Body of pancreas (tissue), 4 donors: ENCODE data around the gene SNTG2. TPM values are rescaled to one million over a fixed set of nuclear protein-coding genes. Genes with fewer than 3 reads are reported as not detected.

Experiments
- ATAC-seq: fragments of 150-250 bp; one replicate; pipeline ENCODE4 v1.9.1; 2016
- DNase-seq, 4 donors: peaks; one replicate each; pipeline ENCODE4 v3.0.0-alpha.2; 2019
- H3K27ac ChIP-seq, 4 donors: fragments of 200-600 bp; sonication (generic); 1 replicate in 3 of 4; 2 replicates in 1 of 4; pipeline versions ENCODE4 v1.5.1 to v1.6.1; 2016 to 2019; ENCODE audit warnings: mild to moderate bottlenecking in 1 of 4, mixed read lengths in 1 of 4, moderate library complexity in 1 of 4
- H3K27me3 ChIP-seq, 2 donors: fragments of 200-600 bp; sonication (generic); one replicate each; pipeline ENCODE4 v1.6.0; 2016; ENCODE audit warnings: mild to moderate bottlenecking in 1 of 2
- H3K36me3 ChIP-seq, 2 donors: fragments of 200-600 bp; sonication (generic); replicated peaks in 1 of 2; 2 replicates each; pipeline ENCODE4 v1.5.1; 2016; ENCODE audit warnings: low read depth in 2 of 2; ENCODE audit not compliant: insufficient read depth in 1 of 2
- H3K4me1 ChIP-seq: fragments of 200-600 bp; sonication (generic); one replicate; pipeline ENCODE4 v1.6.0; 2016
- H3K4me3 ChIP-seq, 2 donors: fragments of 200-600 bp; sonication (generic); 1 replicate in 1 of 2; 2 replicates in 1 of 2; pipeline ENCODE4 v1.5.1; 2016 to 2019
- H3K9me3 ChIP-seq, 3 donors: fragments of 200-600 bp; sonication (generic); 1 replicate in 2 of 3; 2 replicates in 1 of 3; pipeline ENCODE4 v1.5.1; 2016
- POLR2A ChIP-seq, 3 donors: fragments of 450-650 bp; IDR thresholded peaks; one replicate each; pipeline ENCODE4 v1.6.1; 2016; ENCODE audit warnings: antibody characterized with exemption in 3 of 3, mild to moderate bottlenecking in 2 of 3
- WGBS, 2 donors: methylation state at CpG; one replicate each; pipeline ENCODE4 v1.1.5; 2017; 5-methylcytosine and 5-hydroxymethylcytosine counted together
- intact Hi-C: fragments of 100-400 bp; cut with DNase I; formaldehyde crosslinking; loops from one replicate; pipeline ENCODE4 v1.15.1; 2023
- total RNA-seq, 2 donors: library from RNA; depleted of rRNA; stranded (reverse); fragments of >200 nt; gene quantifications; one replicate each; pipeline ENCODE4 v1.1.0, GENCODE V29; 2016
- TF ChIP-seq, protein P1 (sequence below), 7 experiments: fragments of 450-650 bp in 4 of 7; fragments of 200-600 bp in 3 of 7; sonication (generic) in 3 of 7; IDR thresholded peaks; one replicate each; pipeline ENCODE4 v1.5.1; 2016 to 2019; ENCODE audit warnings: antibody characterized with exemption in 7 of 7

The SNTG2 gene
- total RNA-seq, 2 donors from 2014 or later = 11.9 to 18.7 TPM

DNA sequence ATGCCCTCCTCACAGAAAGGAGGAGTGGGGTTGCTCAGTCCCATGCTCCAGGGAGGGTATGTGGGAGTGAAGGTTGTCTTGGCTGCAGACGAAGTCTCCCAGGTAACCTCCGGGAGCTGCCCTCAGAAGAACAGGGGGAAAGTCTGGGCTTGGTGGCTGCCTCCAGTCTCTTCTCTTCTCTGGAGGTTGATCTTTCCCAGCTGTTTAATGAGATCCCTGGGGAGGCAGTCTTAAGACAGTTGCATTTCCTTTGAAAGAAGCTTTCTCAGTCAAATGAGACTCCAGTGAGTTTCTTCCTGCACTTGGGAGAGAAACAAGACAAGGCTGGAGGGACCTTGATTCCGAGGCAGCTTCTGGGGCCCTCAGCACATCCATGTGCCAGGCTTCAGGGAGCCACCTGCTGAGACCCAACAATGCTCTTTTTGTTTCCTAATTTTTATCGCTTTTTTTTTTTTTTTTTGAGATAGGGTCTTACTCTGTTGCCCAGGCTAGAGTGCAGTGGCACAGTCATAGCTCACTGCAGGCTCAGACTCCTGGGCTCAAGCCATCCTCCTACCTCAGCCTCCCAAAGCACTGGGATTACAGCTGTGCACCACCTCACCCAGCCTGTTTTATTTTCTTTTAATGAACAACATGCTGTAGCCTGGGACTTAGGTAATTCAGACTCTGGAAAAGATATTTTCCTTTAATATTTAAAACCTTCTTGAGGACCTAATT lies 390.9 kb downstream of the SNTG2 start:
- ATAC-seq = no peak
- Histone ChIP-seq H3K4me3 (no peak overlapping the region), H3K9me3 (no peaks in the 10 kb centered on the region), H3K27me3 (no peaks in the 10 kb centered on the region), H3K27ac (no peak overlapping the region), H3K4me1 (no peaks in the 10 kb centered on the region), H3K36me3 (no peaks in the 10 kb centered on the region)
- no peak for TF ChIP-seq POLR2A (IDR thresholded peaks at IDR 0.05)
- TF ChIP-seq, protein P1, sequence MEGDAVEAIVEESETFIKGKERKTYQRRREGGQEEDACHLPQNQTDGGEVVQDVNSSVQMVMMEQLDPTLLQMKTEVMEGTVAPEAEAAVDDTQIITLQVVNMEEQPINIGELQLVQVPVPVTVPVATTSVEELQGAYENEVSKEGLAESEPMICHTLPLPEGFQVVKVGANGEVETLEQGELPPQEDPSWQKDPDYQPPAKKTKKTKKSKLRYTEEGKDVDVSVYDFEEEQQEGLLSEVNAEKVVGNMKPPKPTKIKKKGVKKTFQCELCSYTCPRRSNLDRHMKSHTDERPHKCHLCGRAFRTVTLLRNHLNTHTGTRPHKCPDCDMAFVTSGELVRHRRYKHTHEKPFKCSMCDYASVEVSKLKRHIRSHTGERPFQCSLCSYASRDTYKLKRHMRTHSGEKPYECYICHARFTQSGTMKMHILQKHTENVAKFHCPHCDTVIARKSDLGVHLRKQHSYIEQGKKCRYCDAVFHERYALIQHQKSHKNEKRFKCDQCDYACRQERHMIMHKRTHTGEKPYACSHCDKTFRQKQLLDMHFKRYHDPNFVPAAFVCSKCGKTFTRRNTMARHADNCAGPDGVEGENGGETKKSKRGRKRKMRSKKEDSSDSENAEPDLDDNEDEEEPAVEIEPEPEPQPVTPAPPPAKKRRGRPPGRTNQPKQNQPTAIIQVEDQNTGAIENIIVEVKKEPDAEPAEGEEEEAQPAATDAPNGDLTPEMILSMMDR (IDR thresholded peaks at IDR 0.05) = no peak
- no peak for DNase-seq
- intact Hi-C loops = no loop called here
- 77 to 79% methylated on average over 2 to 4 of the region's 4 CpGs for WGBS, 2 donors

DNA sequence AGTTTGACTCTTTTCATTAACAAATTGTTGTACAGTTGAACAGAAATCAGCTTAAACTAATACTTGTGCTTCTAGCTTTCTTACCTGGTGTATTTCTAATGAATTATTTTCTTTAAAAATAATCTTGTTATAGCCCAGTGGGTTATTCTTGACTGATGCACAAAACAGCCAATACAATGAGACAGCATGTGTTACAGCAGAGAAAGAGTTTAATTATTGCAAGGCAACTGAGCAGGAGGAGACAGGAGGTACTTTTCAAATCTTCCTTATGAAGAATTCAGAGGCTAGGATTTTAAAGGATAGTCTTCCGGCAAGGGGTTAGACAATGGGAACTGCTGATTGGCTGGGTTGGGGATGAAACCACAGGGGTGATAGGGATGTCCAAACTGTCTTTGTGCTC lies 398.1 kb downstream of the SNTG2 start:
- ATAC-seq = no peak
- no peak for DNase-seq

DNA sequence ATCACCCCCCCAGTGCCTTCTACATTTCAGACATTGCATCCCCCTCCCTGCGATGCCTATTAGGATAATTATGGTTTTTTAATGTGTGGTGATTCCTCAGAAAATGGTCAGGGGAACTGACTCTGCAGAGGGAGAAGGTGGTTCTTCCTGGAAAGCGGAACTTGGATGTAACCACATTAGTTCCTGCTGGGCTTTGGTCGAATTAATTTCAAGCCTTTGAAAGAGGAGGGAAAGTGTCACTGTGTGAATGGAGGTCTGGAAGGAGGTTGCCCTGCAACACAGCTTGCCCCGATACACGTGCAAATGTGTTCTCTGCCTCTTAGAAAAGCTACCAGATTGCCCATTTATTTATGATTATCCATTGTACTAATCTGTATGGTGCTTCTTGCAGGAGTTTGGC lies 399.5 kb downstream of the SNTG2 start:
- TF ChIP-seq, protein P1 (IDR thresholded peaks at IDR 0.05) = no peak
- TF ChIP-seq POLR2A (IDR thresholded peaks at IDR 0.05) = no peak
- Histone ChIP-seq H3K4me3 (no peak overlapping the region), H3K36me3 (no peaks in the 10 kb centered on the region), H3K9me3 (peaks cover 0 to 12% (median 0%) of the 10 kb centered on the region in 3 donors), H3K27me3 (no peaks in the 10 kb centered on the region), H3K27ac (no peak overlapping the region), H3K4me1 (peaks cover 9% of the 10 kb centered on the region)
- no peak for DNase-seq
- WGBS, 2 donors = 71 to 73% methylated on average over 5 of the region's 5 CpGs
- no peak for ATAC-seq
- intact Hi-C loops = no loop called here

More for the DNA sequence above, 398.1 kb downstream of the SNTG2 start:
- Histone ChIP-seq H3K9me3 (peaks cover 0 to 12% (median 0%) of the 10 kb centered on the region in 3 donors), H3K4me1 (peaks cover 9% of the 10 kb centered on the region), H3K27ac (no peak overlapping the region), H3K36me3 (no peaks in the 10 kb centered on the region), H3K27me3 (no peaks in the 10 kb centered on the region), H3K4me3 (no peak overlapping the region)
- intact Hi-C loops = no loop called here
- TF ChIP-seq, protein P1 (IDR thresholded peaks at IDR 0.05) = no peak
- WGBS, 2 donors = 89 to 100% methylated on average over 1 of the region's 1 CpG

DNA sequence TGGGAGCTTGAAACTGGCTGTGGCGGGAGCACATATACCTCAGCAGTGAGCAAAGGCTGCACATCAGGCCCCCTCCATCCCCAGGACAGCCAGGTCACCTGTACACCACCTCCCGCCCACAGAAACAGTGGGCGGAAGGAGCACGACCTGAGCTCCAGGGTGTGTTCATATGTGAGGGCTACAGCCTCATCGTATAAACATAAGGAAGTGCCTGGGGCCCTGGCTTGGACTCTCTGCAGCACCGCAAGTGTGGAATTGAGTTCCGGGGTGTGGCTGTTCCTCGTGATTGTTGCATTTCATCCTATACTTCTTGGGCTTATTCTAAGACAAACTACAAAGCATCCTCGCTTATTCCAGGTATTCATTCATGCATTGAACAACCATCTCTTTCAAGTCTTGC lies 402.5 kb downstream of the SNTG2 start:
- DNase-seq = no peak
- no peaks in the 10 kb centered on the region for H3K36me3 ChIP-seq
- H3K4me1 ChIP-seq = peaks cover 9% of the 10 kb centered on the region
- H3K27ac ChIP-seq = no peak overlapping the region
- H3K9me3 ChIP-seq = peaks cover 0 to 8% (median 0%) of the 10 kb centered on the region in 3 donors
- H3K27me3 ChIP-seq = no peaks in the 10 kb centered on the region
- intact Hi-C loops = no loop called here
- H3K4me3 ChIP-seq = no peak overlapping the region
- no peak for ATAC-seq
- 90 to 91% methylated on average over 5 to 9 of the region's 9 CpGs for WGBS, 2 donors
- TF ChIP-seq, protein P1 (IDR thresholded peaks at IDR 0.05) = no peak
- TF ChIP-seq POLR2A (IDR thresholded peaks at IDR 0.05) = no peak

DNA sequence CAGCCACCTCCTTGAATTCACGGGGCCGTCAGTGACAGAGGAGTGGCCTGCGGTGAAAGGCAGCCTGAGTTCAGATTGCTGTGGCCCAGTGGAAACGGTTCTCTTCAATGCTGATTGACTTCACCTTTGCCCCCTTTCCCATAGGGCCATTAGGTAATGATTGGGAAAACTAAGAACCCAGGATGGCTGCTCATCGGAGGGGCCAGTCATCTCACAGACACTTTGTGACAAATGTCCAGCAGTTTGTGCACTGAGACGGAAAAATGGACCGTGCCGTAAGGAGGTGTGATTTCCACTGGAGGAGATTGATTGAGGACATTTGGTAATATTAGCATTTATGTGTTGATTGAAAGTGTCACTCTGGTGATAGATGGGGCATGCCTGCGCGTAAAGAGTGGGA lies 402.9 kb downstream of the SNTG2 start:
- DNase-seq (no peak), ATAC-seq (no peak)
- TF ChIP-seq, protein P1 (IDR thresholded peaks at IDR 0.05) = no peak
- no peak for TF ChIP-seq POLR2A (IDR thresholded peaks at IDR 0.05)
- Histone ChIP-seq H3K4me3 (no peak overlapping the region), H3K9me3 (peaks cover 0 to 8% (median 0%) of the 10 kb centered on the region in 3 donors), H3K27ac (no peak overlapping the region), H3K36me3 (no peaks in the 10 kb centered on the region), H3K4me1 (peaks cover 9% of the 10 kb centered on the region), H3K27me3 (no peaks in the 10 kb centered on the region)
- intact Hi-C loops = no loop called here
- WGBS, 2 donors = 83 to 85% methylated on average over 10 of the region's 10 CpGs
